ENCODE data around the gene SMYD4. TPM values are rescaled to one million over a fixed set of nuclear protein-coding genes. Genes with fewer than 3 reads are reported as not detected.

The SMYD4 gene
- total and polyA plus RNA-seq, 4 donors = 2.4 to 19.2 (median 12.2) TPM

- no peak for ATAC-seq (ENCODE audit: low FRiP score)
- Histone ChIP-seq H3K4me1 (ENCODE audit: control insufficient read depth in 1 of 2, insufficient read depth in 2 of 2, low read length in 2 of 2) (no peaks in the 10 kb centered on the region), H3K36me3 (ENCODE audit: control insufficient read depth in 1 of 2, insufficient read depth in 2 of 2, low read length in 1 of 2) (no peaks in the 10 kb centered on the region), H3K9me3 (ENCODE audit: control insufficient read depth, low read length) (no peaks in the 10 kb centered on the region), H3K27ac (ENCODE audit: low read depth in 1 of 2, low read length in 2 of 2) (no peak overlapping the region), H3K27me3 (ENCODE audit: control insufficient read depth in 1 of 2, insufficient read depth in 2 of 2, low read length in 1 of 2) (no peaks in the 10 kb centered on the region), H3K4me3 (ENCODE audit: low read length in 2 of 2) (no peak overlapping the region)
- DNase-seq = no peak
- intact Hi-C loops (cut with DNase I) = no loop called here
- WGBS, 2 donors = 70 to 83% methylated on average over 3 of the region's 3 CpGs
These were observed 17.5 kb upstream of the SMYD4 start for GRCh38 chr17:1847191-1847590.

GRCh38 chr17:1843947-1844346 lies 14.2 kb upstream of the SMYD4 start:
- WGBS, 2 donors = 88 to 90% methylated on average over 9 of the region's 9 CpGs
- Histone ChIP-seq H3K27ac (ENCODE audit: low read depth in 1 of 2, low read length in 2 of 2) (no peak overlapping the region), H3K4me3 (ENCODE audit: low read length in 2 of 2) (no peak overlapping the region), H3K4me1 (ENCODE audit: control insufficient read depth in 1 of 2, insufficient read depth in 2 of 2, low read length in 2 of 2) (no peaks in the 10 kb centered on the region), H3K9me3 (ENCODE audit: control insufficient read depth, low read length) (no peaks in the 10 kb centered on the region), H3K27me3 (ENCODE audit: control insufficient read depth in 1 of 2, insufficient read depth in 2 of 2, low read length in 1 of 2) (no peaks in the 10 kb centered on the region), H3K36me3 (ENCODE audit: control insufficient read depth in 1 of 2, insufficient read depth in 2 of 2, low read length in 1 of 2) (no peaks in the 10 kb centered on the region)
- DNase-seq = no peak
- ATAC-seq (ENCODE audit: low FRiP score) = no peak
- intact Hi-C loops (cut with DNase I) = no loop called here

- Histone ChIP-seq H3K27ac (ENCODE audit: low read depth in 1 of 2, low read length in 2 of 2) (no peak overlapping the region), H3K36me3 (ENCODE audit: control insufficient read depth in 1 of 2, insufficient read depth in 2 of 2, low read length in 1 of 2) (no peaks in the 10 kb centered on the region), H3K9me3 (ENCODE audit: control insufficient read depth, low read length) (no peaks in the 10 kb centered on the region), H3K4me1 (ENCODE audit: control insufficient read depth in 1 of 2, insufficient read depth in 2 of 2, low read length in 2 of 2) (no peaks in the 10 kb centered on the region), H3K27me3 (ENCODE audit: control insufficient read depth in 1 of 2, insufficient read depth in 2 of 2, low read length in 1 of 2) (no peaks in the 10 kb centered on the region), H3K4me3 (ENCODE audit: low read length in 2 of 2) (no peak overlapping the region)
- intact Hi-C loops (cut with DNase I) = loop anchor here in 1 of 2 donors (10.0 kb wide), 1 partner anchor 115 kb away; the partner anchor contains the start of gene WDR81
- ATAC-seq (ENCODE audit: low FRiP score) = no peak
- WGBS, 2 donors = 86 to 95% methylated on average over 4 of the region's 4 CpGs
- DNase-seq = no peak
These were observed 9.8 kb upstream of the SMYD4 start for GRCh38 chr17:1839516-1839915.

- H3K4me3 ChIP-seq (ENCODE audit: low read length in 2 of 2) = no peak overlapping the region
- H3K4me1 ChIP-seq (ENCODE audit: control insufficient read depth in 1 of 2, insufficient read depth in 2 of 2, low read length in 2 of 2) = no peaks in the 10 kb centered on the region
- H3K27ac ChIP-seq (ENCODE audit: low read depth in 1 of 2, low read length in 2 of 2) = no peak overlapping the region
- no peaks in the 10 kb centered on the region for H3K9me3 ChIP-seq (ENCODE audit: control insufficient read depth, low read length)
- DNase-seq (no peak), ATAC-seq (ENCODE audit: low FRiP score) (no peak)
- 85 to 87% methylated on average over 12 of the region's 12 CpGs for WGBS, 2 donors
- intact Hi-C loops (cut with DNase I) = loop anchor here in 1 of 2 donors (10.0 kb wide), 1 partner anchor 110 kb away; the partner anchor contains the start of gene WDR81
- H3K27me3 ChIP-seq (ENCODE audit: control insufficient read depth in 1 of 2, insufficient read depth in 2 of 2, low read length in 1 of 2) = no peaks in the 10 kb centered on the region
- H3K36me3 ChIP-seq (ENCODE audit: control insufficient read depth in 1 of 2, insufficient read depth in 2 of 2, low read length in 1 of 2) = no peaks in the 10 kb centered on the region
These were observed 4.9 kb upstream of the SMYD4 start for GRCh38 chr17:1834380-1835149.

- intact Hi-C loops (cut with DNase I) = loop anchor here in 1 of 2 donors (10.0 kb wide), 1 partner anchor 105 kb away; the partner anchor contains the start of gene WDR81
- no peak for DNase-seq
- 0 to 1% methylated on average over 11 of the region's 11 CpGs for WGBS, 2 donors
These were observed 586 bp upstream of the SMYD4 start for GRCh38 chr17:1830288-1830687.

GRCh38 chr17:1829216-1829591 lies 498 bp downstream of the SMYD4 start:
- peak; percentile 35 for ATAC-seq (ENCODE audit: low FRiP score)
- WGBS, 2 donors = 0% methylated on average over 13 of the region's 13 CpGs
- DNase-seq = no peak
- Histone ChIP-seq H3K9me3 (ENCODE audit: control insufficient read depth, low read length) (no peaks in the 10 kb centered on the region), H3K36me3 (ENCODE audit: control insufficient read depth in 1 of 2, insufficient read depth in 2 of 2, low read length in 1 of 2) (no peaks in the 10 kb centered on the region), H3K4me3 (ENCODE audit: low read length in 2 of 2) (peak overlapping the region; percentile 58 to 76), H3K27ac (ENCODE audit: low read depth in 1 of 2, low read length in 2 of 2) (no peak overlapping the region), H3K4me1 (ENCODE audit: control insufficient read depth in 1 of 2, insufficient read depth in 2 of 2, low read length in 2 of 2) (no peaks in the 10 kb centered on the region), H3K27me3 (ENCODE audit: control insufficient read depth in 1 of 2, insufficient read depth in 2 of 2, low read length in 1 of 2) (no peaks in the 10 kb centered on the region)
- intact Hi-C loops (cut with DNase I) = loop anchor here in 1 of 2 donors (2.0 kb wide), 2 partner anchors 104 to 112 kb away; partner anchors contain the start of gene WDR81

More at GRCh38 chr17:1830288-1830687, 586 bp upstream of the SMYD4 start:
- no peaks in the 10 kb centered on the region for H3K9me3 ChIP-seq (ENCODE audit: control insufficient read depth, low read length)
- no peak for ATAC-seq (ENCODE audit: low FRiP score)
- H3K36me3 ChIP-seq (ENCODE audit: control insufficient read depth in 1 of 2, insufficient read depth in 2 of 2, low read length in 1 of 2) = no peaks in the 10 kb centered on the region
- H3K4me3 ChIP-seq (ENCODE audit: low read length in 2 of 2) = peak overlapping the region; percentile 58 to 76
- H3K27ac ChIP-seq (ENCODE audit: low read depth in 1 of 2, low read length in 2 of 2) = peak overlapping the region in 1 of 2 donors; percentile 27
- no peaks in the 10 kb centered on the region for H3K4me1 ChIP-seq (ENCODE audit: control insufficient read depth in 1 of 2, insufficient read depth in 2 of 2, low read length in 2 of 2)
- H3K27me3 ChIP-seq (ENCODE audit: control insufficient read depth in 1 of 2, insufficient read depth in 2 of 2, low read length in 1 of 2) = no peaks in the 10 kb centered on the region

- 37 to 49% methylated on average over 7 of the region's 7 CpGs for WGBS, 2 donors
These were observed 9.0 kb downstream of the SMYD4 start for GRCh38 chr17:1820528-1821252.

GRCh38 chr17:1813088-1813487 lies 16.6 kb downstream of the SMYD4 start:
- WGBS, 2 donors = 81 to 84% methylated on average over 5 of the region's 5 CpGs
- intact Hi-C loops (cut with DNase I) = no loop called here
- Histone ChIP-seq H3K4me3 (ENCODE audit: low read length in 2 of 2) (no peak overlapping the region), H3K9me3 (ENCODE audit: control insufficient read depth, low read length) (no peaks in the 10 kb centered on the region), H3K27me3 (ENCODE audit: control insufficient read depth in 1 of 2, insufficient read depth in 2 of 2, low read length in 1 of 2) (no peaks in the 10 kb centered on the region), H3K4me1 (ENCODE audit: control insufficient read depth in 1 of 2, insufficient read depth in 2 of 2, low read length in 2 of 2) (no peaks in the 10 kb centered on the region), H3K27ac (ENCODE audit: low read depth in 1 of 2, low read length in 2 of 2) (no peak overlapping the region), H3K36me3 (ENCODE audit: control insufficient read depth in 1 of 2, insufficient read depth in 2 of 2, low read length in 1 of 2) (no peaks in the 10 kb centered on the region)
- peak; percentile 7 for ATAC-seq (ENCODE audit: low FRiP score)
- DNase-seq = no peak

More at GRCh38 chr17:1820528-1821252, 9.0 kb downstream of the SMYD4 start:
- no peak for DNase-seq
- Histone ChIP-seq H3K27me3 (ENCODE audit: control insufficient read depth in 1 of 2, insufficient read depth in 2 of 2, low read length in 1 of 2) (no peaks in the 10 kb centered on the region), H3K4me1 (ENCODE audit: control insufficient read depth in 1 of 2, insufficient read depth in 2 of 2, low read length in 2 of 2) (no peaks in the 10 kb centered on the region), H3K27ac (ENCODE audit: low read depth in 1 of 2, low read length in 2 of 2) (no peak overlapping the region), H3K9me3 (ENCODE audit: control insufficient read depth, low read length) (no peaks in the 10 kb centered on the region), H3K36me3 (ENCODE audit: control insufficient read depth in 1 of 2, insufficient read depth in 2 of 2, low read length in 1 of 2) (no peaks in the 10 kb centered on the region), H3K4me3 (ENCODE audit: low read length in 2 of 2) (no peak overlapping the region)
- intact Hi-C loops (cut with DNase I) = no loop called here
- no peak for ATAC-seq (ENCODE audit: low FRiP score)

Measured in aorta (tissue), 5 donors.